ENCODE results near the gene COL8A1. TPM values are rescaled to one million over a fixed set of nuclear protein-coding genes. Genes with fewer than 3 reads are reported as not detected.

Gene COL8A1
- total RNA-seq, 1 donor from 2014 or later = 3.7 TPM

- no peak for DNase-seq (ENCODE audit: low spot score)
These were observed 32.2 kb downstream of the COL8A1 start for GRCh38 chr3:99670556-99670950.

- no peak for DNase-seq (ENCODE audit: low spot score)
These were observed 35.8 kb downstream of the COL8A1 start for GRCh38 chr3:99674086-99674789.

DNA sequence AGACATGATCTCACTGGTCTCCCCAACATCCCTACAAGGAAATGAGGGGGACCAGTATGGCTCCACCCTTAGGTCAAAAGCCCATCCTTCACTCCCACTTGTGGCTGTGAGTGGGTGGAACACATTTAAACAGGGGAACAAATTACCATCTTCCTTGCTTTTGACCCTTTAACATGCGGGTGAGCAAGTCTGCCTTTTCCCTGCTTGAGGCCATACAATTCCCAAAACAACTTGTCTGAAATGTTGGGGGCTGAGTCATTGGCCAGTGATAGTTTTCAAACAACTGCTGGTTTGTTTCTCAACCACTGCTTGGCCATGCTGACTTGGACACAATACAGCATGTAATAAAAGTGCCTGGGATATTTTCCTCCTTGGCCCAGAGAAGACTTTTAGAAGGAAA lies 39.6 kb downstream of the COL8A1 start:
- no peak for DNase-seq (ENCODE audit: low spot score)

- DNase-seq (ENCODE audit: low spot score) = no peak
These were observed 40.5 kb downstream of the COL8A1 start for GRCh38 chr3:99678896-99679295.

- no peak for DNase-seq (ENCODE audit: low spot score)
These were observed 43.1 kb downstream of the COL8A1 start for GRCh38 chr3:99681512-99681911.

- DNase-seq (ENCODE audit: low spot score) = no peak
These were observed 43.6 kb downstream of the COL8A1 start for GRCh38 chr3:99681976-99682375.

DNA sequence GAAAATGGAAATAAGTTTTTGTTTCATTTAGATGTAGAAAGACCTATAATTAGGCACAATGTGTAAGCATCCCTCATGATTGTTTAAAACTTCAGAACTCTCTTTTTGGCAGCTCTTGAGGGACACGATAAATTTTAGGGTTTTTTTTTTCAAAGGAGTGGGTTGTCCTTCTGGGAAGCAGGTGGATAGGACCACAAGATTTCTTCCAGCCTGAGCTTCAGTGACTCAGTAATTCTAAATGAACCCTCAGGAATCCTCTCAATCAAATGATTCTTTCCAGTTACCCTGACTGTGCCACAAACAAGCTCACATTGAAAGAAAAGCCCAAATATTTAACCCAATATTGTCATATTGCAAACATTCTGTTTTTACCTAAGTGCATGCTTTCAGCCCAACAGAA lies 45.1 kb downstream of the COL8A1 start:
- DNase-seq (ENCODE audit: low spot score) = no peak

GRCh38 chr3:99683876-99684275 lies 45.5 kb downstream of the COL8A1 start:
- no peak for DNase-seq (ENCODE audit: low spot score)

DNA sequence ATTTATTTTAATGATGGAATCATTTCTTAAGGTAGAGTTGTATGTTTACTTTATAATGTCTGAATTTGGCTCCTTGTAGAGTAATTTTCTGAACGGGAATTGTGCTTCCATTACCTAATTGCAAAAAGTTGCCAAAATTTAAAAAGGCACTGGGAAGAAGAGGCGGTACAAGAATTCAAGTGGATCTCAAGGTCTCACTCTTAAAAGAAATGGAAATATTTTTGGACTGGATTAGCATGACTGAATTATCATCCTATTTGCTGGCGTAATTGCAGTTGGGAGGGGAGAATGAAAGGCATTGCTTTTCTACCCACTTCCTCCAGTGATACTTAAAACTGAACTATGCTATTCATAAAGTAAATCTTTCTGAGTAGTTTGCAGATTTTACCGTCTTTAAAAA lies 46.2 kb downstream of the COL8A1 start:
- DNase-seq (ENCODE audit: low spot score) = no peak

- no peak for DNase-seq (ENCODE audit: low spot score)
These were observed 48.1 kb downstream of the COL8A1 start for GRCh38 chr3:99686469-99686868.

- peak; percentile 60 for DNase-seq (ENCODE audit: low spot score)
These were observed 48.7 kb downstream of the COL8A1 start for GRCh38 chr3:99686955-99687612.

- DNase-seq (ENCODE audit: low spot score) = no peak
These were observed 52.5 kb downstream of the COL8A1 start for GRCh38 chr3:99690761-99691369.

DNA sequence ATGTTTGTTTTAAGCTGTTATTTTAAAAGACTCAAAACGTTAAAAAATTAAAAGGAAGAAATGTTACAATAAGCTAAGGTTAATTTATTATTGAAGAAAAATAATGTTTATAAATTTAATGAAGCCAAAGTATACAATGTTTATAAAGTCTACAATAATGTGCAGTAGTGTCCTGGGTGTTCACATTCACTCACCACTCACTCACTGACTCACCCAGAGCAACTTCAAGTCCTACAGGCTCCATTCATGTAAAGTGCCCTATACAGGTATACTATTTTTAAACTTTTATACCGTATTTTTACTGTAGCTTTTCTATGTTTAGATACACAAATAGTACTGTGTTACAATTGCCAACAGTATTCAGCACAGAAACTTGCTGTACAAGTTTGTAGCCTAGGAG lies 55.2 kb downstream of the COL8A1 start:
- DNase-seq (ENCODE audit: low spot score) = no peak

GRCh38 chr3:99696497-99696896 lies 58.1 kb downstream of the COL8A1 start:
- DNase-seq (ENCODE audit: low spot score) = no peak

DNA sequence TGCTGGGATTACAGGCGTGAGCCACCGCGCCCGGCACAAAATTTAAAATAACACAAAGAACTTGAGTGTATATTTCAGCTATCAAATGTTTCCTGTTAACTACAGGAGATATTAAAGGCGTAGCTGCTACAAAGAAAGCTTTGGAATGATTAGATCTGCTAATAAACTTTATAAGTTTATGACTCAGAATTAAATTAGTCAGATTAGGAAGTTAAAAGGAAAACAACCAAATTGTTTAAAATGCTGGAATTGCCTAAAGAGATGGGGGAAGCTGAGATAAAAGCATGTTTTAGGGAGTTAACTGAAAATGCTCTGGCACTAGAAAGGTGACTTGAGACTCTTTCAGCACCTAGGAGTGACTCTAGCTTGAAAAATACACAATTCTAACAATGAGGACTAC lies 58.9 kb downstream of the COL8A1 start:
- DNase-seq (ENCODE audit: low spot score) = no peak

DNA sequence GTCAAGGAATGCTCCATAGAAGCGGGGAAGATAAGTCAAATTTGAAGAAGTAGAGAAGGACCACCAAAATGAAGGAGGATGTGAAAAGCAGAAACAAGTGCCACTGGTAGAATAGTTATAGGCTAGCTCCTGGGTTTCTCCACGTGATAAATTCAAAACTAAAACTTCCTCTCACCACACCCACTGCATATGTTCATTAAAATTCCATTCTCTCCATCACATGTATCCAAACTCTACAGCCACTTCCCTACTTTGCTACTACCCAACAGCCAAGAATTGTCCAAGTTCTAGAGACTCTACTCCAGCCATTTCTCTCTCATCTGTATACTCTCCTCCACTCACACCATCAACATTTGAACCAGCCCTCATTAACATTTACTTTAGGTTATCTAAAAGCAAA lies 60.5 kb downstream of the COL8A1 start:
- DNase-seq (ENCODE audit: low spot score) = no peak

DNA sequence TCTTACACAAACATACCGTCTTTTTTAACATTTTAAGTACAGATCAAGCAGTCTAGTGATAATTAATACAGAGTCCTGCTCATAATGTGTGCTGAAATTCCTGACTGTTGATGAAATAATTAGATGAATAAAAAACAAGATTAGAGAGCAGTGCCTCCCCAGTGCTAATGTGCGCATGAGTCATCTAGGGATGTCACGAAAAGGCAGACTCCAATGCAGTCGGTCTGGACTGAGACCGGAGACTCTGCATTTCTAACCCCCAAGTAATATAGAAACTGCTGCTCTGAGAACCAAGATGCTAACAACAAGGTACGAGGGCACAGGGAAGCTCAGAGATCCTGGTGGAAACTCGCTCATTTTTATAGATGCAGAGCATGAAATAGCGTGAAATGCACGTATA lies 61.4 kb downstream of the COL8A1 start:
- no peak for DNase-seq (ENCODE audit: low spot score)

DNA sequence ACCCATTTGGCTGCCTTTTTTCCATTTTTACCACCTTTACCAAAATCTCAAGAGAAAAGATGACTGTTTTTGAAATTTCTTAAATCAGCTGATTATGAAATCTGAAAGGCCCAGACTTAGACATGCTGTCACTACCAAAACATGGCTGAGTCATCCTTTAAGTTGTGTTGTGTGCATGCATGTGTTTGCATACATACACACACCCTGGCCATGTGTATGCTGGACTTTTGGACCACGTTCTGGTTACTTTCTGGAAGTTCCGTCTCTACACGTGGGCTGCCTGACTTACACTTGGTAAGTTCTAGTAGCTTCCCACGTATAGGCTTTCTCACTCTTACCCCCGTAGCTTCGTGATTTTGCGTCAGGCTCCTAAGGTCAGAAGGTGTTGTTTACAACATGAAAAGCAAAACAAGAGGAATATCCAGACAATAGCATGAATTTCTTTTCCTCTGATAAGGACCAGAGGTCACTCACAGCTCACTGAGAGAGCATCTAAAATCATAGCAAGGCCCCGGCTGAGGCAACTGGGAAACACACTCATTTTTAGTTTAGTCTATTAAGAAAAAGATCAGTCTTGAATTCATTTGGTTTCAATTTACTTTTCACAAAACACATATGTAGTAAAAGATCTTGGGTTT lies 62.4 kb downstream of the COL8A1 start:
- no peak for DNase-seq (ENCODE audit: low spot score)

- DNase-seq (ENCODE audit: low spot score) = no peak
These were observed 64.9 kb downstream of the COL8A1 start for GRCh38 chr3:99702953-99703943.

DNA sequence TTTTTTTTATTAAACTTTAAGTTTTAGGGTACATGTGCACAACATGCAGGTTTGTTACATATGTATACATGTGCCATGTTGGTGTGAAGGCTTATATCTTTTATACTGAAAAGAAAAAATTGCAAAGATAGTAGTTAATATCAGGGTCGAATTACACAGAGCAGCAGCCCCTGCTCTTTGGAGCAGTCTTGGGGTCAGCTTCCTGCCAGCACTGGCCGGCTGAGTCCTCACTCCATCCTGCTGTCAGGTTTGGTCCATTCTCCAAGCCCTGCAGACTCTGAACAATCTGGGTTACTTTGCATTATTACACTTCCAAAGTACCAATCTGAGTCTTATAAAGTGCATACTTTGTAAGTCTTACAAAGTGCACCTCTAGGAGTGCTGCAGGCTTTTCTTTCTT lies 66.0 kb downstream of the COL8A1 start:
- DNase-seq (ENCODE audit: low spot score) = no peak

DNA sequence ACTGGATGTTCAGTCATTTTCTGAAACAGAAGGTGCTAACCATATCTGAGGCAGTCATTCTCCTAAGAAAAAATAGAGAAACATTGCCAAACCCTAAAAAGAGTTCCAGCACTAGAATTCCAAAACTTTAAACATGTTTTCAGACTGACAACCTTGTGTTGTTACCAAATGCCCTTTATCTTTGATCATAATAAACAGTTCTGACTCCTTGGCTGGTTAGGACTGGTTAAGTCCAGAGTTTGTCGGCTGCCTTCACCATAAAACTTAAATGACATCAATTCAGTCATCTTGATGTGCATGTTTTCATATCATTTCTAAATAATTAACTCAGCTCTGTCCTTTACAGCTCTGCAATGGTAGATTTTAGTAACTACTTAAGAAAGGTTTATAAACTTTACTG lies 68.0 kb downstream of the COL8A1 start:
- no peak for DNase-seq (ENCODE audit: low spot score)
